Transverse colon (tissue), 3 donors: ENCODE data around the gene PPP2R3C.

Experiments
- CTCF ChIP-seq, 5 experiments: fragments of 200-600 bp in 3 of 5; fragments of 450-650 bp in 2 of 5; sonication (generic) in 3 of 5; IDR thresholded peaks; 1 replicate in 2 of 5; 2 replicates in 3 of 5; pipeline ENCODE4 v1.5.1; 2016 to 2017; ENCODE audit warnings: antibody characterized with exemption in 5 of 5, inconsistent platforms in 3 of 5, mild to moderate bottlenecking in 2 of 5, moderate library complexity in 1 of 5
- POLR2A ChIP-seq: fragments of 450-650 bp; IDR thresholded peaks from one replicate; pipeline ENCODE4 v1.6.1; 2016; ENCODE audit warnings: antibody characterized with exemption, mild to moderate bottlenecking, moderate library complexity

- TF ChIP-seq POLR2A = no peak
- no peak for TF ChIP-seq CTCF (IDR thresholded peaks at IDR 0.05)
Observed at GRCh38 chr14:35116242-35116641, 5.5 kb downstream of the PPP2R3C start.
